Thoracic aorta (tissue), 2 donors: ENCODE measurements around the gene ZFX. TPM values are rescaled to one million over a fixed set of nuclear protein-coding genes. Genes with fewer than 3 reads are reported as not detected.

Source experiments
- ATAC-seq: fragments of 150-250 bp; one replicate; pipeline ENCODE4 v1.8.0; 2017; ENCODE audit warnings: low read depth; ENCODE audit not compliant: insufficient number of reproducible peaks, low FRiP score
- DNase-seq: peaks from one replicate; pipeline ENCODE4 v3.0.0-alpha.2; 2020; ENCODE audit warnings: low spot score
- H3K27ac ChIP-seq, 2 donors: fragments of 200-600 bp; sonication (generic); 1 replicate in 1 of 2; 2 replicates in 1 of 2; pipeline ENCODE4 v1.5.1; 2016; ENCODE audit warnings: mild to moderate bottlenecking in 2 of 2, moderate library complexity in 2 of 2
- H3K27me3 ChIP-seq: fragments of 200-600 bp; sonication (generic); replicated peaks from 2 replicates; pipeline ENCODE4 v1.6.0; 2016; ENCODE audit warnings: mild to moderate bottlenecking; ENCODE audit not compliant: insufficient read depth
- H3K36me3 ChIP-seq: fragments of 200-600 bp; sonication (generic); one replicate; pipeline ENCODE4 v1.5.1; 2016
- H3K4me1 ChIP-seq, 2 donors: fragments of 200-600 bp; sonication (generic); 1 replicate in 1 of 2; 2 replicates in 1 of 2; pipeline versions ENCODE4 v1.5.1 to v1.6.0; 2016; ENCODE audit warnings: low read depth in 2 of 2, mild to moderate bottlenecking in 1 of 2; ENCODE audit not compliant: control insufficient read depth in 1 of 2
- H3K4me3 ChIP-seq: fragments of 200-600 bp; sonication (generic); 2 replicates; pipeline ENCODE4 v1.5.1; 2016; ENCODE audit warnings: mild to moderate bottlenecking
- H3K9me3 ChIP-seq: fragments of 200-600 bp; sonication (generic); 2 replicates; pipeline ENCODE4 v1.5.1; 2016
- total RNA-seq, 2 donors: library from RNA; depleted of rRNA; stranded (reverse); fragments of >200 nt; gene quantifications; one replicate each; pipeline versions ENCODE4 v1.1.0 to v1.2.3, GENCODE V29; 2016
- TF ChIP-seq, protein P1 (sequence below): fragments of 200-600 bp; sonication (generic); IDR thresholded peaks from one replicate; pipeline ENCODE4 v1.5.1; 2019; ENCODE audit warnings: antibody characterized with exemption

ZFX gene
- total RNA-seq, 2 donors from 2014 or later = 38.4 to 39.7 TPM

DNA sequence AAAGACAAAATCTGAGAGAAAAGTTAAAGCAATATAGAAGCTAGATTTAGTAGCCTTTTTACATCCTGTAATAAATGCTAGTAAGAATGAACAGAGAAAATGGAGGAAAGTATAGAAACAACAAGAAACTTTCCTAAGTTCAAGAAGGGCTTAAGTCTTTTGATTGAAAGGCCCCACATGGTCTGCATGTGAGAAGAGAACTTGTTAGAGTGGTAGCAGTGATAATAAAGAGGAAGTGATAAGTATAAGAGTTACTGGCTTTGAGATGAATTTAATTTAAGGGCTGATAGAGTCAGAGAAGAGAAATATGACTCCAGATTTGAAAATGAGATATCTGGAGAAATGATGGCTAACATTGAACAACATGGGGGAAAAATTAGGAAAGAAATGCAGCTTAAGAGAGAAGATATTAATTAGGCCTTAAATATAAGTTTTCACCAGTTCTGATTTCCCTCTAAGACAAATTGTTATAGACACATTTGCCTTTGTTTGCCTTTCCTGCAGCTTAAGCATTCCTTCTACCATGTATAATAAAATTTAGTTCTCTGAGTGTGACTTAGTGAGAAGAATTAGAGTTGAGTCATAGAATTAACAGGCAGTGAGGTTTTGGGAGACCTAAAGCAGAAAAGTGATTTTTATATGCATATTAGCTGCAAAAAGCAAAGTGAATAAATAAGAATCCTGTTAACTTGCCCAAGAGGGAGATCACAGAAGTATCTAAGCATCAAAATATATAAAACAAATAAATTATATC is 18.4 kb downstream of the ZFX start:
- Histone ChIP-seq H3K27ac (no peak overlapping the region), H3K4me3 (no peak overlapping the region), H3K36me3 (no peaks in the 10 kb centered on the region), H3K27me3 (no peaks in the 10 kb centered on the region), H3K9me3 (no peaks in the 10 kb centered on the region), H3K4me1 (peaks cover 17 to 55% of the 10 kb centered on the region in 2 donors)
- DNase-seq (no peak), ATAC-seq (no peak)
- TF ChIP-seq, protein P1, sequence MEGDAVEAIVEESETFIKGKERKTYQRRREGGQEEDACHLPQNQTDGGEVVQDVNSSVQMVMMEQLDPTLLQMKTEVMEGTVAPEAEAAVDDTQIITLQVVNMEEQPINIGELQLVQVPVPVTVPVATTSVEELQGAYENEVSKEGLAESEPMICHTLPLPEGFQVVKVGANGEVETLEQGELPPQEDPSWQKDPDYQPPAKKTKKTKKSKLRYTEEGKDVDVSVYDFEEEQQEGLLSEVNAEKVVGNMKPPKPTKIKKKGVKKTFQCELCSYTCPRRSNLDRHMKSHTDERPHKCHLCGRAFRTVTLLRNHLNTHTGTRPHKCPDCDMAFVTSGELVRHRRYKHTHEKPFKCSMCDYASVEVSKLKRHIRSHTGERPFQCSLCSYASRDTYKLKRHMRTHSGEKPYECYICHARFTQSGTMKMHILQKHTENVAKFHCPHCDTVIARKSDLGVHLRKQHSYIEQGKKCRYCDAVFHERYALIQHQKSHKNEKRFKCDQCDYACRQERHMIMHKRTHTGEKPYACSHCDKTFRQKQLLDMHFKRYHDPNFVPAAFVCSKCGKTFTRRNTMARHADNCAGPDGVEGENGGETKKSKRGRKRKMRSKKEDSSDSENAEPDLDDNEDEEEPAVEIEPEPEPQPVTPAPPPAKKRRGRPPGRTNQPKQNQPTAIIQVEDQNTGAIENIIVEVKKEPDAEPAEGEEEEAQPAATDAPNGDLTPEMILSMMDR = no peak

GRCh38 chrX:24168807-24169206 is 19.3 kb downstream of the ZFX start:
- Histone ChIP-seq H3K9me3 (no peaks in the 10 kb centered on the region), H3K27ac (no peak overlapping the region), H3K36me3 (no peaks in the 10 kb centered on the region), H3K27me3 (no peaks in the 10 kb centered on the region), H3K4me1 (peaks cover 17 to 62% of the 10 kb centered on the region in 2 donors), H3K4me3 (no peak overlapping the region)
- ATAC-seq (no peak), DNase-seq (no peak)
- TF ChIP-seq, protein P1 = no peak

DNA sequence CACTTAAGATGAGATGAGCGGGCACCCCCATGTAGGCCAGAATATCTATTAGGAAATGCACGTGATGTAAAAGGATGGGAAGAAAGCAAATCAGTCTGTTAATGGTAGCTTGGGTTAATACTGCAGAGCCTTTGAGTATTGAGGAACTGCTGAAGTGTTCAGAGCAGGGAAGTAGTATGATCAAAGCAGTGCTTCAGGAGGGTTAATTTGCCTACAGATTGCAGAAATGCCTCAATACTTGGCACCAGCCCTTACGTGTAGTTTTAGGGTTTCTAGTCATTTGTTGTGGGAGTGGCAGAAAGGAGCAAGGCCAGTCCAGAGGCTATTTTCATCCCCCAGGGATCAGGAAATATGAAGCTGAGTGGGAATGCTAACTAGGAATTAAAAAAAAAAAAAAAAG is 19.7 kb downstream of the ZFX start:
- peaks cover 17 to 62% of the 10 kb centered on the region in 2 donors for H3K4me1 ChIP-seq
- DNase-seq = no peak

GRCh38 chrX:24173115-24173847 is 23.8 kb downstream of the ZFX start:
- no peak overlapping the region for H3K27ac ChIP-seq
- no peaks in the 10 kb centered on the region for H3K27me3 ChIP-seq
- H3K9me3 ChIP-seq = no peaks in the 10 kb centered on the region
- H3K4me1 ChIP-seq = peaks cover 9 to 25% of the 10 kb centered on the region in 2 donors
- ATAC-seq = no peak
- H3K4me3 ChIP-seq = no peak overlapping the region
- H3K36me3 ChIP-seq = no peaks in the 10 kb centered on the region
- DNase-seq = no peak
- TF ChIP-seq, protein P1 = no peak

More for the DNA sequence above, 19.7 kb downstream of the ZFX start:
- ATAC-seq = no peak
- Histone ChIP-seq H3K36me3 (no peaks in the 10 kb centered on the region), H3K9me3 (no peaks in the 10 kb centered on the region), H3K27ac (no peak overlapping the region), H3K4me3 (no peak overlapping the region), H3K27me3 (no peaks in the 10 kb centered on the region)
- TF ChIP-seq, protein P1 = no peak

GRCh38 chrX:24175276-24175675 is 25.7 kb downstream of the ZFX start:
- ATAC-seq = no peak

More at GRCh38 chrX:24175276-24175675, 25.7 kb downstream of the ZFX start:
- TF ChIP-seq, protein P1 = no peak
- Histone ChIP-seq H3K27me3 (no peaks in the 10 kb centered on the region), H3K27ac (no peak overlapping the region), H3K36me3 (no peaks in the 10 kb centered on the region), H3K9me3 (no peaks in the 10 kb centered on the region), H3K4me3 (no peak overlapping the region), H3K4me1 (peaks cover 0 to 9% of the 10 kb centered on the region in 2 donors)
- no peak for DNase-seq
